22Rv1 (cell line): Measurements from ENCODE around the gene GRIPAP1.
"Not testable (repeated sequence)": the region's sequence is repeated elsewhere in the genome, so short reads cannot be mapped to it uniquely, and the experiment has no call there.

Source experiments
- ZFX ChIP-seq: fragments of 450-650 bp; IDR thresholded peaks from 2 replicates; pipeline ENCODE4 v1.6.1; 2017; ENCODE audit warnings: antibody characterized with exemption, borderline replicate concordance
- TF ChIP-seq, protein P1 (sequence below): fragments of 450-650 bp; IDR thresholded peaks from 2 replicates; pipeline ENCODE4 v1.5.1; 2017; ENCODE audit warnings: mild to moderate bottlenecking

DNA sequence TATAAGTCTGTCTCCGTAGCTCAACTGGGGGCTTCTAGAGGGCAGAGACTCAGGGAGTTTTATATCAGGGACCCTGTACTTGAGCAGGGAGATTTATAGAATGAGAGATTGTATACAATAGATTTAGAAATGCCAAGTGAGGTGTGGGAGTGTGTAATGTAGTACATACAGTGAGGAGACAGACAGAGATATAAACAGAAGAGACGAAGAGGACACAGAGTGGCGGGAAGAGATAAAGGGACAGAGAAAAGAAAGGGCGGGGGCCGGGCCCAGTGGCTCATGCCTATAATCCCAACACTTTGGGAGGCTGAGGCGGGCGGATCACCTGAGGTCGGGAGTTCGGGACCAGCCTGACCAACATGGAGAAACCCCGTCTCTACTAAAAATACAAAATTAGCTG is 21.7 kb downstream of the GRIPAP1 start:
- TF ChIP-seq, protein P1, sequence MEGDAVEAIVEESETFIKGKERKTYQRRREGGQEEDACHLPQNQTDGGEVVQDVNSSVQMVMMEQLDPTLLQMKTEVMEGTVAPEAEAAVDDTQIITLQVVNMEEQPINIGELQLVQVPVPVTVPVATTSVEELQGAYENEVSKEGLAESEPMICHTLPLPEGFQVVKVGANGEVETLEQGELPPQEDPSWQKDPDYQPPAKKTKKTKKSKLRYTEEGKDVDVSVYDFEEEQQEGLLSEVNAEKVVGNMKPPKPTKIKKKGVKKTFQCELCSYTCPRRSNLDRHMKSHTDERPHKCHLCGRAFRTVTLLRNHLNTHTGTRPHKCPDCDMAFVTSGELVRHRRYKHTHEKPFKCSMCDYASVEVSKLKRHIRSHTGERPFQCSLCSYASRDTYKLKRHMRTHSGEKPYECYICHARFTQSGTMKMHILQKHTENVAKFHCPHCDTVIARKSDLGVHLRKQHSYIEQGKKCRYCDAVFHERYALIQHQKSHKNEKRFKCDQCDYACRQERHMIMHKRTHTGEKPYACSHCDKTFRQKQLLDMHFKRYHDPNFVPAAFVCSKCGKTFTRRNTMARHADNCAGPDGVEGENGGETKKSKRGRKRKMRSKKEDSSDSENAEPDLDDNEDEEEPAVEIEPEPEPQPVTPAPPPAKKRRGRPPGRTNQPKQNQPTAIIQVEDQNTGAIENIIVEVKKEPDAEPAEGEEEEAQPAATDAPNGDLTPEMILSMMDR: not testable (repeated sequence)
- not testable (repeated sequence) for TF ChIP-seq ZFX
